ENCODE data around the gene USP7.
A peak's percentile ranks its signal among the peaks of the same experiment; 100 is the strongest.

USP7 gene

DNA sequence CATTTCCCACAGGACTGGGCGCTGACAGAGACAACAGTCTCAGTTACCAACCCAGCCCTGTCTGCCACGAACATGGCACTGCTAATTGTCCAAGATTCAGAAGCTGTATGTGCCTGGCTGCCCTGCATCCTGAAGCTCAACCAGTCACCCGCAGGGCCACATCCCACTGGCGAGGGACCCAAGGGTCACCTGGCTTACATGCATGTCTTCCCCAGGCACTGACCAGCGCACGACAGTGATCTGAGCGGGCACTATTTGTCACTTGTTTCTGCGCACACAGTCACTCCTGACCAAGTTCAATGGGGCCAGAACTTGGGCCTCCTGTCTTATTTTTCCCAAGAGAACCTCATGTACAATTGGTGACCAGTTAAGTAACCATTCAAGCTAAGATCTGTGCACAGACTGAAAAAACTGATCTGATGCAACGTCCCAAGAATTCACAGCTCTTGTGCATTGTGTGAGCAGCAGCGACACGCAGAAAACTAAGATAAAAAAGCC, 13.1 kb downstream of the USP7 start:
- no peak for DNase-seq

DNA sequence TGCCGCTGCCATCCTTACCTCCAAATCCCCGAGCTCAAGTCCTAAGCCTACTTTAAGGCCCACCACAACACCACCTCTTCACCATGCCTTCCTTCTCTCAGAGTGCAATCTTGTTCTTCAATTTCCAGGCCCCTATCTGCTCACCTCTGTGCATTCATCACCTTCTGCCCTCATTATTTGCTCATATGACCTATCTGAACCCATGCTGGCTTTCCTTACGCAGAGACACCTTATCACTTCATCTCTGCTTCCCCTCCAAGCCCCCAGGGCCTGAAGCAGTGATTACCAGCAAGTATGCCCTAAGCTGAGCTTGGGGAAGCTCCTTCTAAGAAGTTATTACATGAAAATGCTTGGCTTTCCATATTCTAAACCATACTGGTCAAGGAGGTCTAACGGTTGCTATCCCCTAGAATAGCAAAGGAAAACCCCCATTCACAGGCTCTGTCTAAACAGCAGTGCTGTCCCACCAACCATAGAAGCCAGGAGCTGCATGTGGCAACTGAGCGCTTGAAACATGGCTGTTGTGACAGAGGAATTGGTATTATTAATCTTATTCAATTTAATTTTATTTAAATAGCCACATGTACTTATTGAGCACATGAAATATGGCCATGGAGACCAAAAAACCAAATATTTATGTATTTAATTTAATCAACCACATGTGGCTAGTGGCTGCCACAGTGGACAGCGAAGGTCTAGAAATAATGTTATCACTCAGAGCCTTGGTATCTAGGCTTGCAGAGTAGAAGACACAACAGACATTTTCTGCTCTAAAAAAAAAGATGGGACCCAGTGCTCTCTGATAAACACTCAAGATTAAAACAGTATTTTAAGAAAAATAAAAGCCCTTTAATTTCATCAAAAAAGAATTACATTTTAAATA, 13.9 kb downstream of the USP7 start:
- no peak for DNase-seq

DNA sequence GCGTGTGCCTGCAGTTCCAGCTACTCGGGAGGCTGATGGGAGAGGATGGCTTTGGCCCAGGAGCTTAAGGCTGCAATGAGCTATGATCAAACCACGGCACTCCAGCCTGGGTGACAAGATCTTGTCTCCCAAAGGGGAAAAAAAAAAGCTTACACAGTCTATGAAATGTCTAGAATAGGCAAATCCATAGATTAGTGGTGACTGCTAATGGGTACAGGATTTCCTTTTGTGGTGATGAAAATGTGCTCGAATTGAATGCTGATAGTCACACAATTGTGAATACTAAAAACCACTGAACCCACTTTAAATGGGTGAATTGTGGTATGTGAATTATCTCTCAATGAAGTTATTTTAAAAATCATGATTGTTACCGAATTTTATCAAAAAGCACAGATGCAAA, 14.9 kb downstream of the USP7 start:
- no peak for DNase-seq

DNA sequence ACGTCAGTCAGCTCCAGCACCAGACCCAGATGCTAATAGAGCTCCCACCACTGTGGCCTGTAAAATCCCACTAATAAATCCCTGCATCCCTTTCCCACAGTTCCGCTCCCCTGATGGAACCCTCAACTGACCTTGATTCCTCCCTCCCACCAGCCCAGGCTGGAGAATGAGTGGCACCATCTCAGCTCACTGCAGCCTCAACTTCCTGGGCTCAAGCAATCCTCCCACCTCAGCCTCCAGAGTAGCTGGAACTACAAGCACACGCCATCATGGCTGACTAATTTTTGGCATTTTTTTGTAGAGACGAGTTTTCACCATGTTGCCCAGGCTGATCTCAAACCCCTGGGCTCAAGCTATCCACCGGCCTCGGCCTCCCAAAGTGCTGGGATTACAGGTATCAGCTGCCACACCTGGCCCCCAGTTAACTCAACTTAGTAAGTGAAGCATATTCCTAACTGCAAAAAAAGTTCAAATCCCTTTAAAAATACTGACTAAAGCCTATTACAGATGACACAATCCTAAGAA, 15.6 kb downstream of the USP7 start:
- no peak for DNase-seq

DNA sequence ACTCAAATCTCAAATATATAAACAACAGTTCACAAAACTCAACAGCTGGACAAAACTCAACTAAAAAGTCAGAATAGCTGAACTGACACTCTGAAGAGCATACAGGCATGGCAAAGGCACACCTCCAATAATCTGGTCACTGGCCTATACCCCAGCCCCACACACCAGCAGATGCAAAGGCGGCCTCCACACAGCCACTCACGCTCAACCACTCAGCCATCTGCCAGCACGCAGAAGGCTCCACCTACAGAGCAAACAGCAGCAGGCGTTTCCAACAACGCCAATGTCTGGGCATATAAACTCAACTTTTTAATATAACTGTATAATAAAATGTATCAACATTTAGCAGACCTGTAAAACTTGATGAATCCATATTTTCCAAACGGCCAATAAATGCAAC, 17.2 kb downstream of the USP7 start:
- DNase-seq, result no peak

DNA sequence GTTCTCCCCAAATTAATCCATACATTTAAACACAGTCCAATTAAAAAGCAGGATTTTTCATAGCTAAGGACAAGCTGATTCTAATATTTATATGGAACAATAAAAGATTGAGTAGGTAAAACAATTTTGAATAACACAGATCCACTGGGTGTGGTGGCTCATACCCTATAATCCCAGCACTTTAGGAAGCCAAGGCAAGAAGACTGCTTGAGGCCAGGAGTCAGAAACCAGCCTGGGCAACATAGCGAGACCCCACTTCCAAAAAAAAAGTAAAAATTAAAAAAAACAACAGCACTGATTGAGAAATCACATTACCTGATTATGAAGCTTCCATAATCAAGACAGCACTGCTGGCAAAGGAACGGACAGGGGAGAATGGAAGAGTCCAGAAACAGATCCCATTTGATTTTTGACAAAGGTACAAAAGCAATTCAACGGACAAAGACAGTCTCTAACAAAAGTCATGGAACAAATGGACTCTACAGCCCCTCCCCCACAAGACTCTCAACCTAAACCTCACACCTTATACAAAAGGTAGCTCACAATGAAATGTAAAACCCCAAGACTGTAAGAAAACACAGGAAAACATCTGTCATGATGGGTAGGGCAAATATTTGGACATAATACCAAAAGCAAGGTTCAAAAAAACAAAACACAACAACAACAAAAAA, 17.9 kb downstream of the USP7 start:
- DNase-seq, result no peak

DNA sequence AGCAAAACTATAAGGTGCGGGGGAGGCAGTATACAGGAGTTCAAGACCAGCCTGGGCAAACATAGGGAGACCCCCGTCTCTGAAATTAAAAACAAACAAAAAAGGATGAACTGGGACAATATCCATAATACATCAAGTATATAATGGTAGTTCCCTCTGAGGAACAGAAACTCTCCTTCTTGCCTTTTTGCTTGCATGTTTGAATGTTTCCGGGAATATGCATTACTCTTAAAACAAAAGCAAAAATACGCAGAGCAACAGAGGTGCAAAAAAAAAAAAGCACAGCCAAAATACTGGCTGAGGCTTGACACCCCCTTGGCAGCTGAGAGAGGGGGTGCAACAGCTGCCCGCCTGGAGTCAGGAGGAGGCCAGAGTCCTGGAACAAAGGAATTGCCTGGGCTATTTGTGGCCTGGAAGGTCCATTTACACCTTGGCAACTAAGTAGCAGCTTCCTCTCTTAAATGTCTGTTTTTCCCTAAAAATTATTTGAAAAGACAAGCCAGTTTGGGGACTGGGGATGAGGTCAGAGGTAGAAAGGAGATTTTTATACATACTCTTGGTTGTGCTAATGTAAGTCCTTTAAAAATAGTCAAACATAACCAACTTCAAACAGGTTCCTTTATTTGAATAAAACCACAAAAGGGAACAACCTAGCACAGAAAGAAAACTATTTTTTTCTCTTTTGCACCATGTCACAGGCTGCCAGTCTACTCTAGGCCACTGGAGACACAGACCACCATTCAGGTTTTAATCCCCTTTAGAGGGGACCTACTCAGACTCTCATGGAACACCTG, 19.5 kb downstream of the USP7 start:
- peak; percentile 19 for DNase-seq

DNA sequence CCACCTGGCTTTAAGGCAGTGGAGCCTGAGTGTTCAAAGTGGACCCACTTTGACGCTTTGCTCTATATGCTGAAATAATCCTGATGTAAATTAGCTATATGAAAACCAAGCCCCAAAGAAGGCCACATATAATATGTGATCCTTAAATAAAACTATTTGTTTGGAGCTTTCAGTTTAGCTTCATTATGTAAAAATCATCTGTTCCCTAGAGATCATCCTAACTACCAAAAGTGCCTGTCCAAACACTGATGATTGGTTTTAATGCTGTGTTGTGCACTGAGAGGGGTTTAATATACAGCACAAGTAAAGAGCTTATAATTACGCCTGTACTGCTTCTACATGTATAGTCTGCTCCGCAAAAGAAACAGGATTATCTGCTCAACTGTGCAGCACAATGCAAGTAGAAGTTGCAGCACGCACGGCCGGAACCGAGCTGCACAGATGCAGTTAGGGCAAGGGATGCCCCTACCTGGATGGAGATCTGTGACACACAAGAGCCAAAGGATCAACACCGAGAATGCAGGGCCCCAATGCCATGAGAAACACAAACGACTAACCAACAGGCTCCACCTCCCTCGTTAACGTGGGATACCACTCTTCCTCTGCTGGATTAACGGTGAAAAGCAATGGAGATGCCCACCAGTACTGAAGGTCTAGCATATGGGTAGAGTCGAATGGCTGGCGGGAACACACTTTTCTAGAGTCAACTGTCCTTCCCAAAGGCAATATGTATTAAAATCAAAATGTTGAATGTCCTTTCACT, 20.5 kb downstream of the USP7 start:
- DNase-seq, result no peak

DNA sequence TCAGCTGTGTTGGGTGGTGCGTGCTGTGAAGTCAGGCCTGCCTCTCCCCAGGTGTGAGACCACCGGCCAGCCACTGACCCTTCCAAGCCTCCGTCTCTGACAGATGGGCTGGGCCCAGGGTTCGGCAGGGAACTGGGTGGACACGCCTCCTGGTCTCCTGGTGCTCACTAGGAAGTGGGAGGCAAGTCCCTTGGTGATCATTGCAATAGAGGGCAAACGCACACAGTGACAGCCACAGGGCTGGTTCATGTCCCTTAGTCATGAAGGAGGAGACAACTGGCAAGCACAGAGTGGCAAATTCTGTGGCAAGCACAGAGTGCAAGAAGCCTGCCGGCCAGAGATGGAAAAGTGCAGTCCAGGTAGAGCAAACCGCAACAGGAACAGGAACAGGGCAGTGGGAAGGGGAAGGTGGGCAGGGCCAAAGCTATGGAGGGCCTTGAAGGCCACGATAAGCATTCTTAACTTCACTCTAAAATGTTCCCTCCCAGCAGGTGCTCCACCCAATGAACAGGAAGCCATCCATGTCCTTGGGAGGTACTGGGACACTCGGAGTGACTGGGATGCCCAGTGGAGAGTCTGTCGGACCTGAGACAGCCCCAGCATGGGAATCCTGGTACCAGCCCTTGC, 21.9 kb downstream of the USP7 start:
- no peak for DNase-seq

DNA sequence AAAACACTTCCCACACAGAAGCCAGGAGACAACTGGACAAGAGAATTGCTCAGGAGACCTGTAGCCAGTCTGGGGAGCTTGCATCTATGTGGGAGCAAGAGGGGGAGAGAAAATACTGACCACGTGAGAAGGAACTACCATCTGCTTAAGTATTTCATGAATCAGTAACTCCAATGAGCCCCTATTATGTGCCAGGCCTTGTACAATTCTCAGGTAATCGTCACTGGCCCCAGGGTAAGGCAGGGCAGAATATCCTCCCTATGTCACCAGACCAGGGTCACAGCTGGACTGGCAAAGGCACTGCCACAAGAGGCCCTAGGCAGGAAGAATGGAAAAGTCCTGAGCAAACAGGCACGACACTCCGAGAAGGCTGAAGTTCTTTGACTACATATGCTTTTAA, 25.9 kb downstream of the USP7 start:
- no peak for DNase-seq

DNA sequence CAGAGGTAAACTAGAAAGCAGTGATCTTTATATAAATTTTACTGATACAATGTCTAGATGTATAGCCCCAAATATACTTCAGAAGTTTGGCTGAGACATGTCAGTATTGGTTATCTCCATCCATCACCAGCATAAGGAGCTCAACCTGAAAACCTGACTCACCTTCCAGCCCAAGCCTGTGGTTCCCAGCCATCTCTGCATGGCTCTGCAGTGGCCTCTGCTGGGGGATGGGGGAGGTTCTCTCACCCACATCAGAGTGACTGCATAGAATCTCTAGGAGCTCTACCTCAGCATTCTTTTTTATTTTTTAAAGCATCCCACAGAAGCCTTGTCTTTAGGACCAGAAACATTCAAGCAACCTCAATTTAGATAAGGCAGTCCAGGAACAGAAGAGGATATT, 27.3 kb downstream of the USP7 start:
- DNase-seq, result no peak

DNA sequence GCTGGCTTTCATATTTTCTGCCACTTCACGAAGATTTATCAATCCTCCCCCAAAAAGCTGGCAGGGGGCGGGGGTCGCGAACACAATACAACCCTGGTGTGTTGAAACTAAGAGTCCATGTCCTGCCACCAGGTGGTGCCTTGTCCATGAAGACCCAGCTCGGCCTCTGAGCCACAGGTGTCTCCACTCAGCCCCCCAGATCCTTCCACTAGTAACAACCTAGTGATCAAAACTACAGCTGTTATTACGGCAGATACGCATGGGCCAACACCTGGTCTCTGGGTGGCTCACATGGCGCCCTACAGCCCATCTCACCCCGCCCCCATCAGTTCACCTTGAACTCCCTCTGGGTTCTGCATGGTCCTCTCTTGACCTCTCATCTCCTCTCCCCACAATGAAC, 27.7 kb downstream of the USP7 start:
- DNase-seq, result no peak

DNA sequence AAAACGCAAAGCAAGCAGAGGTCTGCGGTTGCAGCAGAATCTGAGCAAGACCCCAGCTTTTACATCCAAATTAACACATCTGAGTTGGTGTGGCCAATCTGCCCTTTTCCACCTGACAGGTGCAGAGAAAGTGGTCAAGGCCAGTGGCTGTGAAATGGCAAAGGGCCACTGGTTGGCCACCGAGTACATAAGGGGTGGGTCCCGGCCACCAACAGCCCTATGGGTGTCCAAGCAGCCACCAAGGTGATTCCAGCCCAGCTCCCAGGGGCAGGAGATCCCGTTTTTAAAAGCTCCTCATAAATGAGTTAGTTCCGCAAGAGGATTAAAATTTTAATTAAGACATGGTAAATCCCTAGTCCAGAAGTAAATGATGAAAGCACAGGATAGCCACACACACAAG, 29.1 kb downstream of the USP7 start:
- DNase-seq, result no peak

DNA sequence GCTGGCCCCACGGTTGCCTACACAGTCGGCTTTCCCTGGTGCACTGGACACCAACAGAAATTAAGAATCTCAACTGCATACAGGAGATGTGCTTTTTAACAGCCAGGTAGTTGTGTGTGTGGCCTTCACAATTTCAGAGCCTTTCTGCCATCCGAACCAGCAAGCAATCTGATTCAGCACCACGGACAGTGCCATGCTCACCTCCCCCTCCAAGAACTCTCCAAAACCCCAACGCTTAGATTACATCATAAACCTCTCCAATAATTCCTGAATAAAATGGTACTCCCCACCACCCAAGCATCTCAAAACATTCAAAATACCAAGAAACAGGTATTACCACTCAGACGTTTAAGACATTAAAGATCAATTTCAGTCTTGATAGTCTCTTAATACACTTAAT, 31.8 kb downstream of the USP7 start:
- DNase-seq, result no peak

DNA sequence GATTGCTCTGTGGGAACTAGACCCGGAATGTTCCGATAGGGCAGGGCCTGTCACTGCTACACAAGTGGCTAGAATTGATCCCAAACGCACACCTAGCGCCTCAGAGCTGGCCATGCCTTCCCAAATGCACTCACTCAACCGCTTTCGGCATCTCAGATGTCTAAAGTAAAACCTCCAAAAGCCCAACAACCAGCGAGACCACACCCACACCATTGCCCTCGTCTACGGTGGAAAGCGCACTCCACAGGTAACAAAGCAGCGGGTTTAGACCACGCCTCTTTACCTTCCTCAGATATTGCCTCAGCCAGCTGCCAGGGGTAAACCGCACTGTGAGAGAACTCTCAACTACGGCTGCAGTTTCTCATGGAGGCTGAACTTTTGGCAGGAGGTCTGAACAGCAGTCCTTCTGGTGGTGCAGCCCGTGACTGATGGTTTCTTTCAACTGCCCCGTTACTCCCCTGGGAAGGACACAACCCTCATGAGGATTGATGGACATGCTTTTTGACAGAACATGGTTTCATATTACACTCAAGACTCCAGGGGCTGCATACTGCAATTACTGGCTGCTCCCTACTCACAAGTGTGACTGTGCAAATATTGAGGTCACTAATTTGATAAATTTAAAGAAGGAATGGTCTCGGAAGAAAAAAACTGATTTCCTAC, 34.5 kb downstream of the USP7 start:
- DNase-seq, result no peak

DNA sequence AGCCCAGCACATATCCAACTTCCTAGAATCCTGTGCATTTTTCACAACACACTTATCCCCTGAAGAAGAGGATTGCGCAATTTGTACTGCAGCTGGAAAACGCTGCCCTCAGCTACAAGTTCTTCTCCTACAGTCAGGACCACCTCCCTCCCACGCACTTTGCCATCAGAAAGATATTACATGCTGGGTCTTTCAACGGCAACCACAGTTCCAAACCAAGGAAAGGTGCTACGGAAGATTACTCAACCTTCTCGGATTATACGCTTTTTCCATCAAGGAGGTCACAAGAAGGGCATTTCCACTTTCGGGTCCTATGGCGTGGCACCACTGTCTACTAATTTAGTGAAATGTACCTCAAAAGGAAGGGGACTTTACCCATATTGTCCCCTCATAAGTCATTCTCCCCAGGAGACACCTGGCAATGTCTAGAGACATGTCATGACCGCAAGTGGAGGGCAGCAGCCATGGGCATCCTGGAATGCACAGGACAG, 35.2 kb downstream of the USP7 start:
- no peak for DNase-seq

DNA sequence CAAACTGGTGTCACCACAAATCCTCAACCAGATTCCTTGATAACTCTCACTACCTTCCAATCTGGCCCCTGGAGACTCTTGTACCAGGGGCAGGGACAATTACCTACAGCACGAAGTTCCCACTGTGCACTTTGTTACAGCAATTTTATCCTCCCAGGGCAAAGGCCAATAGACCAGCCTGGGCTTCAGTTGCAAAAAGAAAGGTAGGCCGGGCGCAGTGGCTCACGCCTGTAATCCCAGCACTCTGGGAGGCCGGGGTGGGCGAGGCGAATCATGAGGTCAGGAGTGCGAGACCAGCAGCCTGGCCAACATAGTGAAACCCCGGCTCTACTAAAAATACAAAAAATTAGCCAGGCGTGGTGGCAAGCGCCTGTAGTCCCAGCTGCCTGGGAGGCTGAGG, 36.9 kb downstream of the USP7 start:
- no peak for DNase-seq

DNA sequence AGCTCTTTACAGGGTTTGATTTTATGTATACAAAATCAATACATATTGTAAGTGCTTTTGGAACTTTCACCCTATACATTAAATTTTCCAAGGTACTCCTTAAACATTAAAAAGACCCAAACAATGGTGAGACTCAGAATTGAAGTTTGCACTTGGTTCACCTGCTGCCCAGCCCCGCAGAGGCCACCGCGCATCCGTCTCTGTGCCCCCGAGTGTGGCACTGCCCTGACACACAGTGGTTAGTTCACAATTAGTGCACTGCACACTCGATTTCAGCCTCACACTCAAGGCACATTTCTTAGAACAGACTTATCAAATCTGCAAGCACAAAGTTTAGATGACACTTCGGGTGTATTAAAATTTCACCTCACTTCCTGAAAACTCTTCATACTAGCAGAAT, 38.3 kb downstream of the USP7 start:
- DNase-seq, result no peak

DNA sequence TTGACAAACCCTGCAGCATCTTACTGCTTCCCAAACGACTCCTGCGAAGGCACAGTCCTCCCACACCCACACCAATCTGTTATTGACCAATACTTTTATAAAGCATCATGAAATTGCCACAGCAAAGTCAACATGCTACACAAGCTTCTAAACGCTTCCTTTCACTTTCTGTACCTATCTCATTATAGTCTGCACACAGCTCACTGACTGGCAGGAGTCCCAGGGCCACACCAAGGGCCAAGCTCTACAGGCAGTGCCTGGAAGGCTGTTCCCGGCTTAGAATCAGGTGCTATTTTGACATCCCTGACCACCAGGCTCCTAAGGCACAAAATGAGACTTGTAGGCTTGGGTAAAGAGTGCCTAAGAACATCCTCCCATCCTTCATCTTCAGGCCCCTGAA, 39.5 kb downstream of the USP7 start:
- no peak for DNase-seq

DNA sequence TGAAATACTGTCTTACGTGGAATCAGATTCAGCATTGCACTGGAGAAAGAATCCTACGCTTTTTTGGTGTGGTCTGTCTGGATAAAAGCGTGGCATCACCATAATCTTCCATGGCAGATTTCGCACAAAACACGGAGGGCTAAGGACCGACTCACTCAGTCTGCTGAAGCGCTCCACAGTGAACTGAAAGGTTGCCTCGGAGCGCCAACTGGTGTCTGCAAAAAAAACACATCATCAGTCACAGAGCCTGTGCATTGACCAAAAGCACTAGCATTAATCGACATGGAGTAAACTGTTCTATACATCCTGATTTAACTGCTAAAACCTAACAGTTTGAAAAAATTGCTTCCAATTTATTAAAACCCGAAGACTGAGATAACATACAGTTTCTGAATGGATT, 40.5 kb downstream of the USP7 start:
- no peak for DNase-seq

DNA sequence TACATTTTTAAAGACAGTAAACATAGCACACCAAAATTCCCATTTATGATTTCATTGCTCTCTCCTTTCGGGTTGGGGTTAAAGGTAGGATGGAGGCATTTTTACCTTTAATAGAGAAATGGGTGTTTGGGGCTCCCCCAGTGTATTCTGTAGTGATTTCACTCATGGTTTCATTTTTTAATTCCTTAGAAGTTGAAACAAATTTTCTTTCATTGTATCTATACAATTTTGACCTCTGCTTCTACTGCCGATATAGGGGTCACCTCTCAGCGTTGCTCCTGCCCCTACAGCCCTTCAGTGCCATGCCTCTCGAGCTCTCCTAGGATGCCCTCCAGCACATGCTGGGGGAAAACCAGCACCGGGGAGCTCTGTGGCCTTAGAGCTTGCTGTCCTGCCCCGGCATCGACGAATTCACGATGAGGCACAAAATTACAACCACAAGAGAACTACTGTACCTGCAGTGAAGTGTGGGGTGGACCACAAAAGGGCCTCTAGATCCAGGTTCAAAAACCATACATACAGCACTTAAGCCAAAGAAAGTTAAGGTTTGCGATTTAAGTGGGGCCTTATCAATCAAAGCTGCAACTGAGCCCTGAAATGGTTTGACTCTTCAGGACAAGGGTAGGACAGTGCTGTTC, 42.2 kb downstream of the USP7 start:
- no peak for DNase-seq
